NCI-H1930 (cell line): ENCODE measurements around the gene SLX4IP.
A peak's percentile ranks its signal among the peaks of the same experiment; 100 is the strongest.

Experiments
- DNase-seq, 2 experiments: peaks; one replicate each; lab custom pipeline; 2025; lab: John Stamatoyannopoulos, UW

Gene SLX4IP

GRCh38 chr20:10496465-10496864 lies 61.4 kb downstream of the SLX4IP start:
- no peak for DNase-seq

GRCh38 chr20:10497283-10497682 lies 62.2 kb downstream of the SLX4IP start:
- no peak for DNase-seq

GRCh38 chr20:10497791-10498190 lies 62.7 kb downstream of the SLX4IP start:
- DNase-seq = no peak

- DNase-seq = no peak
Measured at GRCh38 chr20:10498200-10498599, 63.1 kb downstream of the SLX4IP start.

GRCh38 chr20:10501402-10501801 lies 66.3 kb downstream of the SLX4IP start:
- no peak for DNase-seq

- no peak for DNase-seq
Measured at GRCh38 chr20:10502098-10502526, 67.0 kb downstream of the SLX4IP start.

- DNase-seq = no peak
Measured at GRCh38 chr20:10504608-10504993, 69.5 kb downstream of the SLX4IP start.

GRCh38 chr20:10504994-10505730 lies 70.1 kb downstream of the SLX4IP start:
- no peak for DNase-seq

- DNase-seq = no peak
Measured at GRCh38 chr20:10505827-10506226, 70.7 kb downstream of the SLX4IP start.

GRCh38 chr20:10507052-10507451 lies 71.9 kb downstream of the SLX4IP start:
- no peak for DNase-seq

GRCh38 chr20:10508060-10508459 lies 73.0 kb downstream of the SLX4IP start:
- DNase-seq = no peak

GRCh38 chr20:10508468-10509251 lies 73.6 kb downstream of the SLX4IP start:
- DNase-seq = no peak

GRCh38 chr20:10509376-10509775 lies 74.3 kb downstream of the SLX4IP start:
- no peak for DNase-seq

GRCh38 chr20:10510216-10510615 lies 75.1 kb downstream of the SLX4IP start:
- DNase-seq = no peak

GRCh38 chr20:10511170-10511508 lies 76.0 kb downstream of the SLX4IP start:
- DNase-seq = no peak

- DNase-seq = peak in 1 of 2 experiments; percentile 7
Measured at GRCh38 chr20:10511509-10512251, 76.6 kb downstream of the SLX4IP start.

GRCh38 chr20:10513061-10513460 lies 78.0 kb downstream of the SLX4IP start:
- no peak for DNase-seq

- no peak for DNase-seq
Measured at GRCh38 chr20:10513931-10514575, 78.9 kb downstream of the SLX4IP start.

- DNase-seq = no peak
Measured at GRCh38 chr20:10516529-10516928, 81.4 kb downstream of the SLX4IP start.

GRCh38 chr20:10519361-10520046 lies 84.4 kb downstream of the SLX4IP start:
- DNase-seq = no peak

- no peak for DNase-seq
Measured at GRCh38 chr20:10520528-10520927, 85.4 kb downstream of the SLX4IP start.
